GM19023 (cell line): ENCODE results near the gene ENTPD8.
"Not testable (repeated sequence)": the region's sequence is repeated elsewhere in the genome, so short reads cannot be mapped to it uniquely, and the experiment has no call there.

ENCODE experiments used
- ATAC-seq: cut with Tn5 transposase; IDR thresholded peaks from one replicate; pipeline ENCODE4 v1.9.1; 2021; ENCODE audit warnings: mild to moderate bottlenecking, moderate library complexity; ENCODE audit not compliant: unreplicated experiment

Gene ENTPD8

GRCh38 chr9:137411645-137412380 lies 29.3 kb downstream of the ENTPD8 start:
- ATAC-seq = no peak

GRCh38 chr9:137411260-137411644 lies 29.9 kb downstream of the ENTPD8 start:
- no peak for ATAC-seq

GRCh38 chr9:137410891-137411249 lies 30.3 kb downstream of the ENTPD8 start:
- no peak for ATAC-seq

- not testable (repeated sequence) for ATAC-seq
Observed at GRCh38 chr9:137410236-137410890, 30.8 kb downstream of the ENTPD8 start.

GRCh38 chr9:137409515-137409914 lies 31.6 kb downstream of the ENTPD8 start:
- no peak for ATAC-seq

GRCh38 chr9:137408651-137409405 lies 32.3 kb downstream of the ENTPD8 start:
- ATAC-seq = no peak

- ATAC-seq = no peak
Observed at GRCh38 chr9:137407590-137408300, 33.4 kb downstream of the ENTPD8 start.

- no peak for ATAC-seq
Observed at GRCh38 chr9:137406876-137407589, 34.1 kb downstream of the ENTPD8 start.

GRCh38 chr9:137406085-137406760 lies 34.9 kb downstream of the ENTPD8 start:
- ATAC-seq = no peak

GRCh38 chr9:137405677-137406081 lies 35.5 kb downstream of the ENTPD8 start:
- ATAC-seq = no peak

- ATAC-seq = no peak
Observed at GRCh38 chr9:137404961-137405567, 36.1 kb downstream of the ENTPD8 start.

- ATAC-seq = no peak
Observed at GRCh38 chr9:137403269-137403668, 37.9 kb downstream of the ENTPD8 start.

- ATAC-seq = no peak
Observed at GRCh38 chr9:137402746-137403145, 38.4 kb downstream of the ENTPD8 start.

GRCh38 chr9:137398561-137399468 lies 42.3 kb downstream of the ENTPD8 start:
- ATAC-seq = no peak

GRCh38 chr9:137397675-137398423 lies 43.3 kb downstream of the ENTPD8 start:
- ATAC-seq = no peak

GRCh38 chr9:137396634-137397367 lies 44.4 kb downstream of the ENTPD8 start:
- ATAC-seq = no peak

- ATAC-seq = no peak
Observed at GRCh38 chr9:137396227-137396626, 44.9 kb downstream of the ENTPD8 start.
